Measurements from ENCODE around the gene PABPN1L. TPM values are rescaled to one million over a fixed set of nuclear protein-coding genes. Genes with fewer than 3 reads are reported as not detected.

Gene PABPN1L, protein sequence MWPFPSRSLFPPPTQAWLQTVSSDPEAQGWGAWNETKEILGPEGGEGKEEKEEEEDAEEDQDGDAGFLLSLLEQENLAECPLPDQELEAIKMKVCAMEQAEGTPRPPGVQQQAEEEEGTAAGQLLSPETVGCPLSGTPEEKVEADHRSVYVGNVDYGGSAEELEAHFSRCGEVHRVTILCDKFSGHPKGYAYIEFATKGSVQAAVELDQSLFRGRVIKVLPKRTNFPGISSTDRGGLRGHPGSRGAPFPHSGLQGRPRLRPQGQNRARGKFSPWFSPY
- under 1 TPM in 1 of 10 donors, not detected in 9; 0.21 TPM for total RNA-seq
- polyA plus RNA-seq = not detected
- long read RNA-seq, donor 1 = 0 reads
- long read RNA-seq, donor 2 = 0 reads
- long read RNA-seq, donor 3 = 0 reads

DNA sequence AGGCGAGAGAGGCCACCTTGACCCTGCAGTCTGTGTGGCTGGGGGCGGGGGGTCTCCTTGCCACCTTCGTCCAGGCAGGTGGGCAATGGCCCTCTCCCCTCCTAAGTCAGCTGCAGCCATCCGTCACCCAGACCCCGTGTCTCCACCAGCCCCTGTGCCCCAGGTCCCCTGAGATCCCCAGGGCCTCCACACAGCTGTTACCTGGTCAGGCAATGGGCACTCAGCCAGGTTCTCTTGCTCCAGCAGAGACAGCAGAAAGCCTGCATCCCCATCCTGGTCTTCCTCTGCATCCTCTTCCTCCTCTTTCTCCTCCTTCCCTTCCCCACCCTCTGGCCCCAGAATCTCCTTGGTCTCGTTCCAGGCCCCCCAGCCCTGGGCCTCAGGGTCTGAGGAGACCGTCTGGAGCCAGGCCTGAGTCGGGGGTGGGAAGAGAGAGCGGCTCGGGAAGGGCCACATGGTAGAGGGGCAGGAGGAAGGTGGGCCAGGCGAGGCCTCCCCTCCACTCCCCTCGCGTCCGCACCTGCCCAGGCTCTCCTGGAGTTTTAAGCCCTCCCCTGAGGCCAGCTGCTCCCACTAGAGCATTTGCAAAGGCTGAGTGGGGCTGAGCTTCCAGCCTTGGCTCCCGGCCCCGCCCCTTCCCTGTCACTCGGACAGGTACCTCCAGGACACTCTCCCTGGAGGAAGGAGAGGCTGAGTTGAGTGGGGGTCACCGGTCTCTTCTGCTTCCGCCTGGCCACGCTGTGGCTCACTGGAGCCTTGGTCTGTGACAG lies at the start of gene PABPN1L:
Gene PABPN1L, minus strand, starts transcription at position 510 of the 770 bp plus-strand sequence. Its CDS starts 54 bp downstream, at position 456.
- peaks cover 0 to 17% (median 7%) of the 10 kb centered on the region in 9 donors for H3K4me1 ChIP-seq
- DNase-seq = no peak
- no peaks in the 10 kb centered on the region for H3K9me3 ChIP-seq
- TF ChIP-seq, protein P1, sequence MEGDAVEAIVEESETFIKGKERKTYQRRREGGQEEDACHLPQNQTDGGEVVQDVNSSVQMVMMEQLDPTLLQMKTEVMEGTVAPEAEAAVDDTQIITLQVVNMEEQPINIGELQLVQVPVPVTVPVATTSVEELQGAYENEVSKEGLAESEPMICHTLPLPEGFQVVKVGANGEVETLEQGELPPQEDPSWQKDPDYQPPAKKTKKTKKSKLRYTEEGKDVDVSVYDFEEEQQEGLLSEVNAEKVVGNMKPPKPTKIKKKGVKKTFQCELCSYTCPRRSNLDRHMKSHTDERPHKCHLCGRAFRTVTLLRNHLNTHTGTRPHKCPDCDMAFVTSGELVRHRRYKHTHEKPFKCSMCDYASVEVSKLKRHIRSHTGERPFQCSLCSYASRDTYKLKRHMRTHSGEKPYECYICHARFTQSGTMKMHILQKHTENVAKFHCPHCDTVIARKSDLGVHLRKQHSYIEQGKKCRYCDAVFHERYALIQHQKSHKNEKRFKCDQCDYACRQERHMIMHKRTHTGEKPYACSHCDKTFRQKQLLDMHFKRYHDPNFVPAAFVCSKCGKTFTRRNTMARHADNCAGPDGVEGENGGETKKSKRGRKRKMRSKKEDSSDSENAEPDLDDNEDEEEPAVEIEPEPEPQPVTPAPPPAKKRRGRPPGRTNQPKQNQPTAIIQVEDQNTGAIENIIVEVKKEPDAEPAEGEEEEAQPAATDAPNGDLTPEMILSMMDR (IDR thresholded peaks at IDR 0.05) = no peak
- peaks cover 0 to 22% (median 5%) of the 10 kb centered on the region in 7 donors for H3K27me3 ChIP-seq
- intact Hi-C loops (cut with DNase I) = no loop called here
- peaks cover 0 to 21% (median 7%) of the 10 kb centered on the region in 9 donors for H3K36me3 ChIP-seq
- WGBS, 2 donors = 77 to 79% methylated on average over 20 of the region's 20 CpGs
- H3K27ac ChIP-seq = no peak within 1 kb of the TSS
- no peak within 1 kb of the TSS for H3K4me3 ChIP-seq
- ATAC-seq = no peak

DNA sequence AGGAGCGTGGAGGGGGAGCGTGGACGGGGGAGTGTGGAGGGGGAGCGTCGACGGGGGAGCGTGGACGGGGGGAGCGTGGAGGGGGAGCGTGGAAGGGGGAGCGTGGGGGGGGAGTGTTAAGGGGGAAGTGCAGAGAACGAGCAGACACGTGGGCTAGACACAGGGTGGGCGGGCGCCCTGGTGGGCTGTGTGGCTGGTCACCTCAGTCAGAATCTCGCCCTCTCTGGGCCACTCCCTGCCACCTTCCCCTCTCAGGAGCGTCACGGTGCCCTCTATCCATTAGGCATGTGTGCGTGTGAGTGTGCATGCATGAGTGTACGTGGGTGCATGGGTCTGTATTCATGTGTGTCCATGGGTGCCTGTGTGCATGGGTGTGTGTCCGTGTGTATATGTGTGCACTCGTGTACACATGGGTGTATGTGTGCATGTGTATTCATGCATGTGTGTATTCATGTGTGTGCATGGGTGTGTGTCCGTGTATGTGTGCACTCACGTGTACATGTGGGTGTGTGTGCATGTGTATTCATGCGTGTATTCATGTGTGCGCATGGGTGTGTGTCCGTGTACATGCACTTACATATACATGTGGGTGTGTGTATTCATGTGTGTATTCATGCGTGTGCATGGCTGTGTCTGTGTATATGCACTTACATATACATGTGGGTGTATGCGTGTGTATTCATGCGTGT lies 49.3 kb upstream of the PABPN1L start:
- ATAC-seq (no peak), DNase-seq (no peak)
- no peak overlapping the region for H3K27ac ChIP-seq
- no peaks in the 10 kb centered on the region for H3K27me3 ChIP-seq
- H3K9me3 ChIP-seq = no peaks in the 10 kb centered on the region
- 89 to 91% methylated on average over 20 to 30 of the region's 30 CpGs for WGBS, 2 donors
- H3K4me3 ChIP-seq = no peak overlapping the region
- peaks cover 10 to 54% (median 26%) of the 10 kb centered on the region in 9 donors for H3K4me1 ChIP-seq
- TF ChIP-seq, protein P1 (IDR thresholded peaks at IDR 0.05) = no peak
- intact Hi-C loops (cut with DNase I) = no loop called here
- peaks cover 0 to 6% (median 0%) of the 10 kb centered on the region in 9 donors for H3K36me3 ChIP-seq

DNA sequence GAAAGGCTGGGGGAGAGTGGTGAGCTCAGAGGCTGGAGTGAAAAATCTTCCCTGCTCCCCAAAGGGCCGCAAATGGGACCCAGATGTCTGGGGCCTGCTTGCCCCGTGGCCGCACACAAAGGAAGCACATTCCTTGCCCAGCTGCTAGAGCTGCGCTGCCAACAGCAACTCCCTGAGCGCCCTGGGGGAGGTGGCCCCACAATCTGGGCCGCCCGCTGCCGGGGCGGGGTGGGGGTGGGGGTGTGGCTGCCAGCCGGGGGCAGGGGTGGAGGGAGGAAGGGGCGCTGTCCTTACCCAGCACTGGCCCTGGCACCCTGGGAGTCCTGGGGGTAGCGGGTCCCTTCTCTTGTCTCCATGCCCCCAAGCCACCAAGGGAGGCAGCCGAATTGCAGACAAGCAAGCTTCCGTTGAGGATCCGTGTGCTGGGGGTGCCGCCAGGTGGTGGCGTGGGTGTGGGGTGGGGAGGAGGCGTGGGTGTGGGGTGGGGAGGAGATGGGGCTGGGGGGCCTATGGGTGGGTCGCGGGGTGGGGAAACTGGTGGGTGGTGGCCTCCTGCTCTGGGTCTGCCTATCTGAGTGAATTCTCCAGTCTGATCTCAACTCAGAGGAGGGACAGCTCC lies 48.4 kb upstream of the PABPN1L start:
- peak in 1 of 2 donors; percentile 60 for DNase-seq
- TF ChIP-seq, protein P1 (IDR thresholded peaks at IDR 0.05) = no peak
- intact Hi-C loops (cut with DNase I) = no loop called here

More for the DNA sequence above, 48.4 kb upstream of the PABPN1L start:
- no peaks in the 10 kb centered on the region for H3K9me3 ChIP-seq
- ATAC-seq = peak in 5 of 8 donors; percentile 25 to 73 (median 31)
- H3K36me3 ChIP-seq = peaks cover 0 to 6% (median 0%) of the 10 kb centered on the region in 9 donors
- peak overlapping the region in 1 of 10 donors; percentile 13 for H3K27ac ChIP-seq
- no peak overlapping the region for H3K4me3 ChIP-seq
- no peaks in the 10 kb centered on the region for H3K27me3 ChIP-seq
- H3K4me1 ChIP-seq = peaks cover under 1 to 54% (median 27%) of the 10 kb centered on the region in 9 donors
- 62 to 69% methylated on average over 19 to 20 of the region's 20 CpGs for WGBS, 2 donors

All from heart right ventricle (tissue), 16 donors.